Stimulated activated CD8-positive, alpha-beta memory T cell treated with anti-CD3 and anti-CD28 coated beads, Interleukin-7, amount 100 ng/mL, for 48 hours (primary cell): Measurements from ENCODE around the gene ZNF154.

Source experiments
- DNase-seq, 2 donors: peaks; one replicate each; pipeline ENCODE4 v3.0.0-alpha.2; 2020; ENCODE audit warnings: low read depth in 1 of 2; ENCODE audit errors: extremely low read depth in 1 of 2

Gene ZNF154

DNA sequence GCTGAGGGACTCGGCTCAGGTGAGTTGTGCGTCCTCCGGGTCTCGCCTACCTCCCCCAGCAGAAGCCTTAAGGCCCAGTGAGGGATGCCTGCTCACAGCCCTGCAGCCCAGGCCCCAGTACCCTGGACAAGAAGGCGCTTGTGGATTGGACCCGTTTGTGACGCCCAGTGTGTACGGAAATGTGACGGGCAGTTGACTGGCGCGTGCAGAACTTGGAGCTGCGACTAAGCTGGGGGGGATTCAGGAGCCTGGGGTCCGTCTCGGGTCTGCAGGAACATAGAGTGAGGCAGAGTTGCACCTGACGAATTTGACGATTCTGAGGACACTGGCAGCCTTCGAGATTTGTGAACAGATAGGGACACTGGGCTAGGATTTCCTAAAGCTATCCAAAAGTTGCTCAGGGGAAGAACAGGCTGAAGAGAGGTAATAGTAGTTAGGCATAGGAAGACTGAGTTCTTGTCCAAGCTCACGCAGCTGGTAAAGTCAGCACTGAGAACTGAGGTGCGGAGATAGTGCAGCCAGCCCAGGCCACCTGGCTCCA is 26.7 kb downstream of the ZNF154 start:
- no peak for DNase-seq

DNA sequence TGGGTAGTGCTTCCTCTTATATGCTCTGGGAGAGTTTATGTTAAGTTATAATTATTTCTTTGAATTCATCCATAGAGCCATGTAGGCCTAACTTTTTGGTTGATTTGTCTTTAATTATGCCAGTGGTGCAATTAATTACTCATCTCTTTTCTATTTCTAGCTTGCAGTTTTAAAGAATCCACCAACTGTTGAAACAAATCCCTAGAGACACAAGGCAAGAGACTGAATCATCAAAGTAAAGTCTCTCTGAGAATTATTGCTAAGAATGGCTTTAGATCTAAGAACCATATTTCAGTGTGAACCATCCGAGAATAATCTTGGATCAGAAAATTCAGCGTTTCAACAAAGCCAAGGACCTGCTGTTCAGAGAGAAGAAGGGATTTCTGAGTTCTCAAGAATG is 33.1 kb downstream of the ZNF154 start:
- DNase-seq = no peak

DNA sequence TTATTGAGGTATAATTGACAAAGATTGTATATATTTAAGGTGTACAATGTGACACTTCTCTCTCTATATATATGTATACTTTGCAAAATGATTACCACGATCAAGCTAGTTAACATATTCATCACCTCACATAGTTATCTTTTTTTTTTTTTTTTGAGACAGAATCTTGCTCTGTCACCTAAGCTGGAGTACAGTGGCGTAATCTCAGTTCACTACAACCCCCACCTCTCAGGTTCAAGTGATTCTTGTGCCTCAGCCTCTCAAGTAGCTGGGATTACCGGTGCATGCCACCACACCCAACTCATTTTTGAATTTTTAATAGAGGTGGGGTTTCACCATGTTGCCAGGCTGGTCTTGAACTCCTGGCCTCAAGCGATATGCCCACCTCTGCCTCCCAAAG is 36.5 kb downstream of the ZNF154 start:
- no peak for DNase-seq

DNA sequence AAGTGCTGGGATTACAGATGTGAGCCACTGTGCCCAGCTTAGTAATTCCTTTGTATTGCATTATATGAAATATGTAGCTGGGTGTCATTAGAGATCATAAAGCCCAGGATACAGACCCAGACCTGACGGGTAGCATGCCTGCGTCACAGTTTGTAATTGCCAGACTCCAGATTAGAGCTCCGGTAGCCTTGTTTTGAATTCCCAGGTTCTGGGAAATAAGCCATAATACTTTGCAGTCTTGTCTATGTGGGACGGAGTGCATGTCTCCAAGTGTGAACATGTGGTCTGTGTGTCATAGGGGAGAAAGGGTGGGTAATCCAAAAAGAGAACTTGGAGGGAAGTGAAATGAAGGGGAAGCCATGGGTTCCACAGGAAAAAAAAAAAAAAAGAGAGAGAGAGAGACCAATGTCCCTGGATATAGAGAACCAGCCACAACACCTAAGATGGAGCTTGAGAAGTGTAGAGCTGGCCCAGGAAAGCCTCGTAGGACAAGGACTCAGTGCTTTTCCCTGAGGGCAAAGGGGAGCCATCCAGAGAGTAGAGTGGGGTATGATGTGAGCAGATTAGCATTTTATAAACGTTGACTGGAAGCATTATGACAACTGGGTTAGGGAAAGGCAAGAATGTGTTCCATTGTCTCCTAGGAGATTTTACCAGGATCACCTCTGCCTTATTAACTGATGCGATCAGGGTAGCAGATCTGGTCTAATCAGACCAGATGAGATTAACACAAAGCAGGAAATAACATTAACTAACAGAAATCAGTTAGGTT is 37.7 kb downstream of the ZNF154 start:
- DNase-seq = no peak

DNA sequence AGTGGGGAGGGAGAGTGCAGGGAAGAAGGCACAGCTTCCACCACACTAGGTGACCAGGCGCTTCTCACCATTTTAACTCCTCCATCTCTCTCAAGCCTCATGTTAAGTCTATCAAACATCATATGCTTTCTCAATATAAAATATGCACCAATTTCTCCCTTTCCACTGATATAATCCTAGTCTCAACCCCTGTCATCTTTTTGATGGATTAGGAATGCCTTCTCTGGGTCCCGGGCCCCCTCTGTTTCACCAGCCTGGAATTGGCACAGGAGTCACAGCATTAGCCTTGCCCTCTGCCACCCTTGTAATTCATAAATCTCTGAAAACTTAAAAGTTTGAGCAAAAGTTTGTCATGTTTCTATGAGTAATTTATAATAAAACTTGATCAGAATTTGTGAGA is 40.4 kb downstream of the ZNF154 start, which contains the start of gene ZSCAN4:
ZSCAN4 (plus strand) TSS at position 301 of the 400 bp plus-strand sequence. CDS start 7,211 bp downstream, outside the sequence.
- DNase-seq = no peak

DNA sequence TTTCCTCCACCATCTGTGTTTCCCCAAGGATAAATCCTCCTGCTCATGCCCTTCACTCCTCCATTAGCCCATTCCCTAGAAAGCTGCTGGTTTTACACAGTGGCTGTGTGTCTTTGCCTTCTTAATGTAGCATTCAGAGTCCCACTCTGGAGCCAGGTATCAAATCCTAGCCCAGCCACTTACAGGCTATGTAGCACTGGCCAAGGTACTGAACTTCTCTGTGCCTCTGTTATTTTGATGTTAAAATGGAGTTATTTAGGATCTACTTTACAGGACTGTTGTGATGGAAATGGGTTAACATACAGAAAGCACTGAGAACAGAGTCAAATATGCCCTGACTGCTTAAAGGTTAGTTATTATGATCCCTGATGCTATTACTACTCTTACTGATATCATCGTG is 41.8 kb downstream of the ZNF154 start:
- DNase-seq = no peak

DNA sequence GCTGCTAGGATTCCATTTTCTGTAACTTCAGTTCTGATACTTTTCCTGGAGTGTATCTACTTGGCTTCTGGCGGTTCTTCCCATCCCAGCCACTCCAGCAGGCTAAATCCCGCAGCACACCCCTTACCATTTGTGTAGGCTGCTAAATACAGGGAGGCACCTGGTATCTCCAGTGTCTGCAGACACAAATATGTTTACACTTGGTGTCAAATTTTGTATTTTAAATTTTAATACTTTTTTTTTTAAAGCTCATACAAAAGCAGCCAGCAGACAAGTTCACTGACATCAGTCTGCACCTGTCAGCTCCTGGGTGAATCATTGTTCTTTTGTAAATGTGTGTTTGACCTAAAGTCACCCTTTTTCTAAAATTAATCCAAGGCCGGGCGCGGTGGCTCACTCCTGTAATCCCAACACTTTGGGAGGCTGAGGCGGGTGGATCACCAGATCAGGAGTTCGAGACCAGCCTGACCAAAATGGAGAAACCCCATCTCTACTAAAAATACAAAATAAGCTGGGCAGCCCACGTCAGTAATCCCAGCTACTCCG is 43.7 kb downstream of the ZNF154 start:
- DNase-seq = no peak

DNA sequence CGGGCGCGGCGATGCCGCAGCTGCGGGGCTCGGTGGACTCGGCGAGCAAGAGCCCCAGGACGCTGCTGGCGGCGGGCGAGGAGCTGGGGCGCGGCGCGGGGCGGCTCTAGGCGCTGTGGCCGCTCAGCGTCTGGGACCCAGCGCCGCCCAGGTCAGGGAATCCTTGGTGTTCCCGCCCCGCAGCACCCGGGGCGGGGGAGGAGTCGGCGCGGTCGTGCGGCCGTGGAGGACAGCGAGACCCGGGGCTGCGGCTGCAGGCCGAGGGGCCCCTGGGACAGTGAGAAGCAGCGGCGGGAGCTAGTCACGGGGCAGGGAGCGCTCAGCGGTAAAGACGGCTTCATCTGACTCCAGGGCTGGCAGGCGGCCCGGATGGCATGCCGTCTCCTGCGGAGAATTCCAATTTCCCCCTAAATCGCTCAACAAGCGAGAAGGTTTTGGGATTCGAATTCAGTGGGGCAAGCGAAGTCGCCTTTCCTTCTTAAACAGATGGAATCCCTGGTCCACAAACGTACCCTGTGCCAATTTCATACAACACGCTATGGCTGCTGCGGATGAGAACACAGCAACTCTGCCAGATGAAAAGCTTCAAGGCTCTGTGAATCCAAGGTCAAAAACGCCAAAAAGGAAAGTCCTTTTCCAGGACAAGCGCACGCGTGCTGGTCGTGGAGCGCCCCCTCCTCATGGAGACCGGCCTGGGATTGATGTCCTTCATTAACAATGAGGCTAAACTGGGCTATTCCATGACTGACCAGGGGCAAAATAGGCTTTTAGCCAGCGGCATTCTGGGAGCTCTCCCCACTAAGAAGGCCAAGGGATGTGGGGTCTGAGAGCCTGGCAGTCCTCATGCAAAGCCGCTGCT is 44.5 kb downstream of the ZNF154 start:
- DNase-seq = no peak

DNA sequence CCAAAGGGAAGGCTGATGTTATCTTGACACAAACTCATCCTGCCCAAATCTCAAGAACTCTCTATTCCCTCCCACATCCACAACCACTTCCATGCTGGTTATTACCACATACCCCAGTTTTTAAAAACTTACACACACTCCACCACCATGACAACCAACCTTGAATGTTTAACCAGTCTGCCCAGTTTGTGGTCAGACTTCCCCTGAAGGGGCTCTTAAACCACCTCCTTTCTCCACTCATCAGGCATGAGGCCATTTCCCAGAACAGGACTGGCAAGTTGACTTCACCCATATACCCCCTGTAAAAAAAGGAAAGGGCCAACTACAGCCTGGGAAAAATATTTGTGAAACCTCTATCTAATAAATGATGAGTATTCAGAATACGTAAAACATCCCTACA is 52.7 kb downstream of the ZNF154 start:
- no peak for DNase-seq

DNA sequence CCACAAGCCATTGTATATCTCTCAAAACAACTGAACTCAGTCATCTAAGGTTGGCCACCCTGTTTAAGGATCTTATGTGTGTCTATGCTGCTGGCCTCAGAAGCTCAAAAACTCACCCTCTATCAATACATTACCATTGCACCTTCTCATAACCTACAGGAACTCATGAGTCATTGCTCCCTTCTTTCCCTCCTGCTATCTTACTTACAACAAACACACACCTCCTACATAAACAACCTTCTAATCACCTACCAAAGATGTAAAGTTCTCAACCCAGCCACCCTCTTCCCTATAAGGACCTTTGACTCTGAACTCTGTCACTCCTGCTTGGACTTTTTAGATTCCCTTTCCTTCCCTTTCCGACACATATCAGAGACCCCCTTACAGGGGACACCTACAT is 53.6 kb downstream of the ZNF154 start:
- no peak for DNase-seq

DNA sequence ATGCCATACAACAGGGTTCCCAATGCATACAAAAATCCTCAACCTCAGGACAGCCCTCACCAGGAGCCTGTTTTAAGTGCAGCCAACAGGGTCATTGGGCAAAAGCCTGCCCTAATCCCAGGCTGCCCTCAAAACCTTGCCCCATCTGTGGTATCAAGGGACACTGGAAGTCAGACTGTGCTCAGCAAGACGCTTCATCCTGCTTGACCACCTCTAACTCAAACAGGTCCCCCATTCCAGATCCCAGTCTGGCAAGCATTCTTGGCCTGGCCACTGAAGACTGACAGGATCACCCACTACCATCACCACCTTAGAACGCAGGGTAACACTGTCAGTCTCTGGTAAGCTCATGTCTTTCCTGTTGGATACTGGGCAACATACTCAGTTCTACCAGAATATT is 55.3 kb downstream of the ZNF154 start:
- DNase-seq = no peak

DNA sequence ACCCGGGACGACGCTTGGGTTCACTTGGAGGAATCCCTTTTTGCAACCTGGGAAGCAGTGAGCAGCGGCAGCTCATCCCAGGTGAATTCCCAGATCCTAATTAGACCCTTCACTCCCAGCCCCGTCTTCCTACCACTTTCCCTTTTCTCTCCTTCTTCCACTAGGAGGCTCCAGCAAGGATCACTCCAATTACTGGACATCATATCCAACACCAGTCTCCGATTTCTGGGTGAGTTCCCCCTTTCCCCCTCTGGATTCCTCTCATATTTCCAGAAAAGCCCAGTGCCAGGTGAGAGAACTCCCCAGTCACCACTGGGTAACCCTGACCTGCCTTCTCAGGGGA is 57.4 kb downstream of the ZNF154 start:
- DNase-seq = no peak

DNA sequence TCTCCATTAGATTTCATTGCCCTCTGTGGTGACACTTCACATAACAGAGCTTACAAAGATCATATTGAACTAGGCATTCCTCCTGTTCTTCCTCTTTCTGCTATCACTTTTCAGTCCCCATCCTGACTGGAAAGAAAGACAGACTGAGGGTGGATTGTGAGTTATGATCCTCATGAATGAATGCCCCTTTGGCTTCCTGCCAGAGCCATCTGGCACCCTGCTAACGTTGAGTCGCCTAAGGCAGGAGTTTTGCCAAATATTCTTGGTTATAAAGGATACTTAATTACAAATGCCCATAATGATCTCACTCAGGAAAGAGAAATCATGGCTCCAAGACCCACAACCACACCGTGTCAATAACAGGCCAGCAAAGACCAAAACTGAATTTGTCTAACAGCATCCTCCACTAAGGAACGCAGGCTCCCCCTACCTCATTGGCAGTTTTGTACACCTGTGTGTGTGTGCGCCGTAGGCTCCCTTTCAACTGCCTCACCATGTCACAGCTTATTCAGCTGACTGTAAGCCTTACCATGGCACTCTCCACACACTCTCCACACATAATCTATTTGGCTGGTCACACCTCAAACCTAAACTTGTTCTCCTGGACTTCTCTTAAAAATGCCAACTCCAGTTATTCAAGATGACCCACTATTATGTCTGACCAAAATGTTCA is 60.5 kb downstream of the ZNF154 start:
- DNase-seq = no peak
